ENCODE results near the gene CARF. TPM values are rescaled to one million over a fixed set of nuclear protein-coding genes. Genes with fewer than 3 reads are reported as not detected.

Gene CARF
- total and polyA plus RNA-seq, 2 of the 13 experiments (the other 11 are each of a cell fraction or from before 2014, with no cell fraction given): 3.0 to 5.4 TPM

DNA sequence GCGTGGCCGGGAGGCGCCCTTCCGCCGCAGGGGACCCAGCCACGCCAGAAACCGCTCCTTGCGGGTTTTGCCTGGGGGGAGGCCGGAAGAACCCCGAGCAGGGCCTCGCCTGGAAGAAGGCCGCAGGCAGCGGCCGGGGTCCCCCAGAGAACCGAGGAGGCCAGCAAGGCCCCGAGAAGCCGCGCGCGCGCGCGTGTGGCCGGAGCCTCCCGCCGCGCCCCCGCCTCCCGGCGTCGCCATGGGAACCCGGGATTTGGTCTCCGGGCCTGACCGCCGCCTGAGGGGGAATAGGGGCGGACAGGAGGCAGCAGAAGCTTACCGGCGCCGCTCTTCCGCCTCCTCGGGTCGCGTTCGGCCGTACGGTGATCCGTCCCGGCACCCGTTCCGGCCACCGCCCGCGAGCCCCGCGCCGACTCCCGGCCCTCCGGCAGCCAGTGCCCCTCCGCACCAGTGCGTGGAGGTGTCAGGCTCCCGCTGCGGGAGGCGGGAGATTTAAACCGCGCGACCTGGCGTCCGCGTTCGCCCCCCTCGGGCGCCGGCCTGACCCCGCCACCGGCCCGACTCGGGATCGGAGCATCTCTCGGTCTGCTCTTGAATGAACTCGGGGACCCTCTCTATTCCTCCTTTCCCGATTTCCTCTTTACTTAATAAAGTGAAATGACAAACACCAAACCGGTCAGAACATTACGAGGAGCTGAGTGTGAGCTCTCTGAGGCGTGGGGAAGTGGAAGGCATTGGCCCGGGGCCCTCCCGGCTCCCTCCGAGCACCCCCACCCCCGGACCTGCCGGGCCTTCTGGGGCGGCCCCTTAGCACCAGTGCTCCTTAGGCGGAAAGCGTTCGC lies 40.6 kb upstream of the CARF start, which contains the start of gene ICA1L (continued):
- TF ChIP-seq ZNF136 (CRISPR knock-in tag; IDR thresholded peaks at IDR 0.05; ENCODE audit: low read depth): no peak
- no peak for TF ChIP-seq JUN (CRISPR knock-in tag; IDR thresholded peaks at IDR 0.05)
- no peak for TF ChIP-seq ZNF207 (IDR thresholded peaks at IDR 0.05; ENCODE audit: borderline replicate concordance)
- TF ChIP-seq CHD2 (IDR thresholded peaks at IDR 0.05; ENCODE audit: low read depth, low read length): no peak; the same call in 1 of the 2 replicates
- peak; percentile 43; the same call in 1 of the 2 replicates for TF ChIP-seq MEIS1 (CRISPR knock-in tag; IDR thresholded peaks at IDR 0.05; ENCODE audit: borderline replicate concordance)
- TF ChIP-seq ZBTB44 (CRISPR knock-in tag; IDR thresholded peaks at IDR 0.05): no peak
- TF ChIP-seq ZNF160 (CRISPR knock-in tag; IDR thresholded peaks at IDR 0.05): peak; percentile 78; the same call in 1 of the 2 replicates
- no peak; the same call in 1 of the 2 replicates for TF ChIP-seq ZNF550 (CRISPR knock-in tag; IDR thresholded peaks at IDR 0.05; ENCODE audit: borderline replicate concordance)
- TF ChIP-seq ZNF768 (CRISPR knock-in tag; IDR thresholded peaks at IDR 0.05): peak; percentile 45
- TF ChIP-seq HOXD1 (CRISPR knock-in tag; IDR thresholded peaks at IDR 0.05): no peak
- TF ChIP-seq EEA1 (CRISPR knock-in tag; IDR thresholded peaks at IDR 0.05; ENCODE audit: borderline replicate concordance): no peak
- TF ChIP-seq BORCS8-MEF2B (CRISPR knock-in tag; IDR thresholded peaks at IDR 0.05): peak; percentile 92
- no peak for TF ChIP-seq SRF (IDR thresholded peaks at IDR 0.05; ENCODE audit: low read depth, low read length)
- TF ChIP-seq ZNF772 (CRISPR knock-in tag; IDR thresholded peaks at IDR 0.05): peak; percentile 62; the same call in 1 of the 2 replicates
- no peak; the same call in 1 of the 2 replicates for TF ChIP-seq ZFP90 (CRISPR knock-in tag; IDR thresholded peaks at IDR 0.05; ENCODE audit: borderline replicate concordance)
- TF ChIP-seq, protein P1, sequence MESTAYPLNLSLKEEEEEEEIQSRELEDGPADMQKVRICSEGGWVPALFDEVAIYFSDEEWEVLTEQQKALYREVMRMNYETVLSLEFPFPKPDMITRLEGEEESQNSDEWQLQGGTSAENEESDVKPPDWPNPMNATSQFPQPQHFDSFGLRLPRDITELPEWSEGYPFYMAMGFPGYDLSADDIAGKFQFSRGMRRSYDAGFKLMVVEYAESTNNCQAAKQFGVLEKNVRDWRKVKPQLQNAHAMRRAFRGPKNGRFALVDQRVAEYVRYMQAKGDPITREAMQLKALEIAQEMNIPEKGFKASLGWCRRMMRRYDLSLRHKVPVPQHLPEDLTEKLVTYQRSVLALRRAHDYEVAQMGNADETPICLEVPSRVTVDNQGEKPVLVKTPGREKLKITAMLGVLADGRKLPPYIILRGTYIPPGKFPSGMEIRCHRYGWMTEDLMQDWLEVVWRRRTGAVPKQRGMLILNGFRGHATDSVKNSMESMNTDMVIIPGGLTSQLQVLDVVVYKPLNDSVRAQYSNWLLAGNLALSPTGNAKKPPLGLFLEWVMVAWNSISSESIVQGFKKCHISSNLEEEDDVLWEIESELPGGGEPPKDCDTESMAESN (CRISPR knock-in tag; conservative IDR thresholded peaks at IDR 0.05): peak; percentile 84; the same call in 1 of the 2 replicates
- TF ChIP-seq MAZ (IDR thresholded peaks at IDR 0.05; ENCODE audit: borderline replicate concordance, low read depth, low read length): 0 out of 2 replicates have a peak, but pooled peaks have one; percentile 53
- peak; percentile 56; the same call in 1 of the 2 replicates for TF ChIP-seq MAZ (CRISPR knock-in tag; IDR thresholded peaks at IDR 0.05; ENCODE audit: low read depth)
- TF ChIP-seq KDM1A (CRISPR knock-in tag; IDR thresholded peaks at IDR 0.05): no peak
- TF ChIP-seq ZBTB34 (CRISPR knock-in tag; IDR thresholded peaks at IDR 0.05): no peak
- no peak for TF ChIP-seq ZNF703 (CRISPR knock-in tag; IDR thresholded peaks at IDR 0.05; ENCODE audit: borderline replicate concordance)
- no peak for TF ChIP-seq ERF (CRISPR knock-in tag; IDR thresholded peaks at IDR 0.05)
- no peak for TF ChIP-seq ZNF790 (CRISPR knock-in tag; IDR thresholded peaks at IDR 0.05; ENCODE audit: borderline replicate concordance)
- TF ChIP-seq IKZF4 (CRISPR knock-in tag; IDR thresholded peaks at IDR 0.05; ENCODE audit: borderline replicate concordance, low read depth, not compliant biosample characterization): peak; percentile 38
- TF ChIP-seq THYN1 (CRISPR knock-in tag; IDR thresholded peaks at IDR 0.05; ENCODE audit: borderline replicate concordance, low read depth): no peak

Measured in HepG2 (cell line).